SK-N-SH treated with all-trans-retinoic acid at 6 μM for 48 hours (cell line): ENCODE results near the gene DNM1.

Source experiments
- ESRRG ChIP-seq: fragments of 250-450 bp; sonication (Bioruptor Pico); IDR thresholded peaks from 2 replicates; pipeline ENCODE4 v1.6.1; 2021; ENCODE audit warnings: mild to moderate bottlenecking
- OSR1 ChIP-seq: fragments of 250-450 bp; sonication (Bioruptor Pico); IDR thresholded peaks from 2 replicates; pipeline ENCODE4 v1.8.0; 2022; ENCODE audit warnings: moderate library complexity, mild to moderate bottlenecking, inconsistent platforms
- RARB ChIP-seq: fragments of 250-450 bp; sonication (Bioruptor Pico); IDR thresholded peaks from 2 replicates; pipeline ENCODE4 v1.8.0; 2021; ENCODE audit warnings: mild to moderate bottlenecking, moderate library complexity
- TCF4 ChIP-seq: fragments of 250-450 bp; sonication (Bioruptor Pico); IDR thresholded peaks from 2 replicates; pipeline ENCODE4 v1.8.0; 2021; ENCODE audit warnings: mild to moderate bottlenecking, moderate library complexity, borderline replicate concordance
- TOX ChIP-seq: fragments of 250-450 bp; sonication (Bioruptor Pico); IDR thresholded peaks from 2 replicates; pipeline ENCODE4 v1.8.0; 2021; ENCODE audit warnings: mild to moderate bottlenecking, moderate library complexity, borderline replicate concordance
- ZC3H10 ChIP-seq: fragments of 250-450 bp; sonication (Bioruptor Pico); IDR thresholded peaks from 2 replicates; pipeline ENCODE4 v1.5.1; 2021; ENCODE audit warnings: mild to moderate bottlenecking, moderate library complexity
- ZFP3 ChIP-seq: fragments of 250-450 bp; sonication (Bioruptor Pico); IDR thresholded peaks from 2 replicates; pipeline ENCODE4 v1.5.0; 2020; ENCODE audit warnings: mild to moderate bottlenecking, moderate library complexity
- ZNF565 ChIP-seq: fragments of 450-650 bp; formaldehyde crosslinking; conservative IDR thresholded peaks from 2 replicates; pipeline ENCODE4 v1.5.0; 2020; ENCODE audit warnings: low read depth, mild to moderate bottlenecking, moderate library complexity
- ZNF8 ChIP-seq: fragments of 450-650 bp; formaldehyde crosslinking; IDR thresholded peaks from 2 replicates; pipeline ENCODE4 v1.5.0; 2020; ENCODE audit warnings: mild to moderate bottlenecking, moderate library complexity
- TF ChIP-seq, protein P1 (sequence below): fragments of 250-450 bp; sonication (Bioruptor Pico); IDR thresholded peaks from 2 replicates; pipeline ENCODE4 v1.8.0; 2020; ENCODE audit warnings: mild to moderate bottlenecking, moderate library complexity, borderline replicate concordance
- TF ChIP-seq, protein P2 (sequence below): fragments of 250-450 bp; sonication (Bioruptor Pico); IDR thresholded peaks from 2 replicates; pipeline ENCODE4 v1.5.1; 2020; ENCODE audit warnings: low read depth, mild to moderate bottlenecking, moderate library complexity

DNA sequence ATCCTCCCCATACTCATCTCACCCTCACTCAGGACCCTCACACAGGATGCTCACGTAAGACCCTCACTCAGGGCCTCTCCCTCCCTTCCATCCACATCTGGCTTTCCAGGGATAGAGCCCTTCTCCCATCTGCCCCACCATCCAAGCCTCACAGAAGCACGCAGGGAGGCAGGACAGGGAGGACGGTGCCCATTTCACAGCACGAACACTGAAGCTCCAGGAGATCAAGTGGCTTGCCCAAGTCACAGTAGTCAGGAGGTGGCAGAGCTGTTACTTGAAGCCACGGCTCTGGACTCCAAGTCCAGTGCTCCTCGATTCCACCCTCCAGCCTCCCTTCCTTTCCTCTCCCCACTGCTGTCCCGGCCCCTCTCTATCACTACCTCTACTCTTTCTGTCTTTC is 21.7 kb downstream of the DNM1 start:
- TF ChIP-seq ZFP3 (CRISPR knock-in tag) = no peak
- no peak for TF ChIP-seq ZNF8
- TF ChIP-seq, protein P1, sequence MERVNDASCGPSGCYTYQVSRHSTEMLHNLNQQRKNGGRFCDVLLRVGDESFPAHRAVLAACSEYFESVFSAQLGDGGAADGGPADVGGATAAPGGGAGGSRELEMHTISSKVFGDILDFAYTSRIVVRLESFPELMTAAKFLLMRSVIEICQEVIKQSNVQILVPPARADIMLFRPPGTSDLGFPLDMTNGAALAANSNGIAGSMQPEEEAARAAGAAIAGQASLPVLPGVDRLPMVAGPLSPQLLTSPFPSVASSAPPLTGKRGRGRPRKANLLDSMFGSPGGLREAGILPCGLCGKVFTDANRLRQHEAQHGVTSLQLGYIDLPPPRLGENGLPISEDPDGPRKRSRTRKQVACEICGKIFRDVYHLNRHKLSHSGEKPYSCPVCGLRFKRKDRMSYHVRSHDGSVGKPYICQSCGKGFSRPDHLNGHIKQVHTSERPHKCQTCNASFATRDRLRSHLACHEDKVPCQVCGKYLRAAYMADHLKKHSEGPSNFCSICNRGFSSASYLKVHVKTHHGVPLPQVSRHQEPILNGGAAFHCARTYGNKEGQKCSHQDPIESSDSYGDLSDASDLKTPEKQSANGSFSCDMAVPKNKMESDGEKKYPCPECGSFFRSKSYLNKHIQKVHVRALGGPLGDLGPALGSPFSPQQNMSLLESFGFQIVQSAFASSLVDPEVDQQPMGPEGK (CRISPR knock-in tag) = no peak
- no peak for TF ChIP-seq OSR1 (CRISPR knock-in tag)
- TF ChIP-seq ZC3H10 (CRISPR knock-in tag) = no peak
- TF ChIP-seq RARB (CRISPR knock-in tag) = no peak
- TF ChIP-seq TOX (CRISPR knock-in tag) = no peak
- TF ChIP-seq ESRRG (CRISPR knock-in tag) = no peak
- no peak for TF ChIP-seq ZNF565
- no peak for TF ChIP-seq TCF4
- TF ChIP-seq, protein P2, sequence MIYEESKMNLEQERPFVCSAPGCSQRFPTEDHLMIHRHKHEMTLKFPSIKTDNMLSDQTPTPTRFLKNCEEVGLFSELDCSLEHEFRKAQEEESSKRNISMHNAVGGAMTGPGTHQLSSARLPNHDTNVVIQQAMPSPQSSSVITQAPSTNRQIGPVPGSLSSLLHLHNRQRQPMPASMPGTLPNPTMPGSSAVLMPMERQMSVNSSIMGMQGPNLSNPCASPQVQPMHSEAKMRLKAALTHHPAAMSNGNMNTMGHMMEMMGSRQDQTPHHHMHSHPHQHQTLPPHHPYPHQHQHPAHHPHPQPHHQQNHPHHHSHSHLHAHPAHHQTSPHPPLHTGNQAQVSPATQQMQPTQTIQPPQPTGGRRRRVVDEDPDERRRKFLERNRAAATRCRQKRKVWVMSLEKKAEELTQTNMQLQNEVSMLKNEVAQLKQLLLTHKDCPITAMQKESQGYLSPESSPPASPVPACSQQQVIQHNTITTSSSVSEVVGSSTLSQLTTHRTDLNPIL = no peak
